ENCODE results near the gene CCDC85C. TPM values are rescaled to one million over a fixed set of nuclear protein-coding genes. Genes with fewer than 3 reads are reported as not detected.

Gene CCDC85C
- total RNA-seq, 1 experiment from 2014 or later, result 33.2 TPM

- DNase-seq, result no peak
Observed at GRCh38 chr14:99543985-99544384, 60.0 kb downstream of the CCDC85C start.

More at GRCh38 chr14:99543985-99544384, 60.0 kb downstream of the CCDC85C start:
- no peak overlapping the region for H3K4me3 Mint-ChIP-seq
- Histone ChIP-seq H3K18ac (ENCODE audit: insufficient read length, low read depth, low read length) (no peak overlapping the region), H3K27me3 (ENCODE audit: insufficient read depth, low read length) (no peaks in the 10 kb centered on the region), H3K23me2 (ENCODE audit: insufficient read length, low read depth, low read length, poor library complexity, severe bottlenecking) (no peaks in the 10 kb centered on the region), H4K5ac (ENCODE audit: insufficient read length, low read depth, low read length) (no peak overlapping the region), H3K9me3 (ENCODE audit: control insufficient read depth, low read depth, low read length) (no peaks in the 10 kb centered on the region), H2BK15ac (ENCODE audit: low read depth, low read length) (no peak overlapping the region), H2AFZ (ENCODE audit: low read length) (no peak overlapping the region), H3K4me1 (ENCODE audit: insufficient read depth, low read length) (no peaks in the 10 kb centered on the region; the same call in 1 of the 2 replicates), H3K14ac (ENCODE audit: insufficient read depth, low read length) (no peak overlapping the region; the same call in 1 of the 2 replicates), H3K9ac (ENCODE audit: extremely low read depth, insufficient read length, low read length) (no peak overlapping the region), H4K91ac (ENCODE audit: insufficient read length, low read depth, low read length) (no peak overlapping the region), H4K20me1 (ENCODE audit: control insufficient read depth, insufficient read depth, insufficient read length) (no peaks in the 10 kb centered on the region), H2BK12ac (ENCODE audit: insufficient read length, low read depth, low read length) (no peak overlapping the region), H4K8ac (replicated peaks; ENCODE audit: insufficient read length, low read depth, low read length) (no peak overlapping the region), H3T11ph (ENCODE audit: low read length) (no peak overlapping the region), H3K4me2 (ENCODE audit: insufficient read depth, insufficient read length, low read length) (no peak overlapping the region), H3K4ac (ENCODE audit: low read depth, low read length) (no peak overlapping the region), H2BK5ac (ENCODE audit: insufficient read length, low read length) (no peak overlapping the region), H2BK120ac (ENCODE audit: low read depth, low read length, poor library complexity, severe bottlenecking) (no peak overlapping the region), H3K79me1 (ENCODE audit: insufficient read depth, low read depth, low read length, poor library complexity, severe bottlenecking) (no peaks in the 10 kb centered on the region), H2AK5ac (ENCODE audit: insufficient read length, low read length) (no peak overlapping the region), H3K56ac (ENCODE audit: insufficient read length, low read depth, low read length) (no peak overlapping the region), H3K79me2 (ENCODE audit: insufficient read depth, low read length) (no peaks in the 10 kb centered on the region), H2BK20ac (ENCODE audit: low read depth, low read length, poor library complexity, severe bottlenecking) (no peak overlapping the region), H3K27ac (ENCODE audit: insufficient read length, low read depth, low read length) (no peak overlapping the region), H3K23ac (ENCODE audit: insufficient read length, low read depth, low read length) (no peak overlapping the region)
- H3K27ac Mint-ChIP-seq, result peak overlapping the region in 2 of 3 experiments; percentile 75 to 85; a peak in 2 of 7 replicates
- H3K27me3 Mint-ChIP-seq (ENCODE audit: low read depth), result no peaks in the 10 kb centered on the region; the same call in 1 of the 2 replicates
- TF ChIP-seq CTCF (conservative IDR thresholded peaks at IDR 0.05), result no peak
- peaks cover 53 to 70% of the 10 kb centered on the region in 2 experiments for H3K4me1 Mint-ChIP-seq
- H3K36me3 Mint-ChIP-seq (ENCODE audit: insufficient read depth in 1 of 3, low read depth in 3 of 3), result no peaks in the 10 kb centered on the region
- no CpG with 5 or more reads among the region's 12 CpGs for WGBS (ENCODE audit: extremely low coverage, insufficient read length, low lambda C conversion rate)
- H3K9me3 Mint-ChIP-seq, result no peaks in the 10 kb centered on the region
